ENCODE data around the gene HIC1.

Gene HIC1

GRCh38 chr17:2092253-2092652, 37.4 kb downstream of the HIC1 start:
- peaks cover 3% of the 10 kb centered on the region for H3K36me3 ChIP-seq
- H3K27me3 ChIP-seq (ENCODE audit: insufficient read depth, low read depth, severe bottlenecking), result no peaks in the 10 kb centered on the region
- TF ChIP-seq CTCF (IDR thresholded peaks at IDR 0.05; ENCODE audit: low read depth, low read length), result 0 out of 2 replicates have a peak, but pooled peaks have one; percentile 3
- H3K4me3 ChIP-seq (ENCODE audit: low read depth, low read length), result no peak overlapping the region
- no peak for DNase-seq
- H3K9me3 ChIP-seq (ENCODE audit: severe bottlenecking), result no peaks in the 10 kb centered on the region
- H3K27ac ChIP-seq, result no peak overlapping the region

GRCh38 chr17:2093349-2093748, 38.4 kb downstream of the HIC1 start:
- no peaks in the 10 kb centered on the region for H3K9me3 ChIP-seq (ENCODE audit: severe bottlenecking)
- TF ChIP-seq CTCF (IDR thresholded peaks at IDR 0.05; ENCODE audit: low read depth, low read length), result no peak
- H3K27ac ChIP-seq, result no peak overlapping the region
- H3K36me3 ChIP-seq, result peaks cover 3% of the 10 kb centered on the region
- H3K4me3 ChIP-seq (ENCODE audit: low read depth, low read length), result no peak overlapping the region
- no peak for DNase-seq
- H3K27me3 ChIP-seq (ENCODE audit: insufficient read depth, low read depth, severe bottlenecking), result no peaks in the 10 kb centered on the region

GRCh38 chr17:2094891-2095535, 40.1 kb downstream of the HIC1 start:
- DNase-seq, result peak; percentile 44
- H3K27ac ChIP-seq, result no peak overlapping the region
- H3K9me3 ChIP-seq (ENCODE audit: severe bottlenecking), result no peaks in the 10 kb centered on the region
- TF ChIP-seq CTCF (IDR thresholded peaks at IDR 0.05; ENCODE audit: low read depth, low read length), result peak; percentile 77
- no peak overlapping the region for H3K4me3 ChIP-seq (ENCODE audit: low read depth, low read length)
- peaks cover 3% of the 10 kb centered on the region for H3K36me3 ChIP-seq
- H3K27me3 ChIP-seq (ENCODE audit: insufficient read depth, low read depth, severe bottlenecking), result no peaks in the 10 kb centered on the region

- TF ChIP-seq CTCF (IDR thresholded peaks at IDR 0.05; ENCODE audit: low read depth, low read length), result no peak
- peaks cover 3% of the 10 kb centered on the region for H3K36me3 ChIP-seq
- H3K27ac ChIP-seq, result no peak overlapping the region
- DNase-seq, result no peak
- H3K27me3 ChIP-seq (ENCODE audit: insufficient read depth, low read depth, severe bottlenecking), result no peaks in the 10 kb centered on the region
- no peak overlapping the region for H3K4me3 ChIP-seq (ENCODE audit: low read depth, low read length)
- H3K9me3 ChIP-seq (ENCODE audit: severe bottlenecking), result no peaks in the 10 kb centered on the region
These were observed 40.6 kb downstream of the HIC1 start for GRCh38 chr17:2095536-2095910.

GRCh38 chr17:2101448-2102257, 46.8 kb downstream of the HIC1 start:
- Histone ChIP-seq H3K36me3 (no peaks in the 10 kb centered on the region; the same call in 1 of the 2 replicates), H3K27me3 (ENCODE audit: insufficient read depth, low read depth, severe bottlenecking) (no peaks in the 10 kb centered on the region), H3K9me3 (ENCODE audit: severe bottlenecking) (no peaks in the 10 kb centered on the region), H3K27ac (no peak overlapping the region), H3K4me3 (ENCODE audit: low read depth, low read length) (no peak overlapping the region)
- DNase-seq, result no peak
- no peak for TF ChIP-seq CTCF (IDR thresholded peaks at IDR 0.05; ENCODE audit: low read depth, low read length)

Data from WERI-Rb-1 (cell line).